ENCODE data around the gene CAMSAP2. TPM values are rescaled to one million over a fixed set of nuclear protein-coding genes. Genes with fewer than 3 reads are reported as not detected.

The CAMSAP2 gene
- total RNA-seq, 1 donor from 2014 or later, result 43.9 TPM

DNA sequence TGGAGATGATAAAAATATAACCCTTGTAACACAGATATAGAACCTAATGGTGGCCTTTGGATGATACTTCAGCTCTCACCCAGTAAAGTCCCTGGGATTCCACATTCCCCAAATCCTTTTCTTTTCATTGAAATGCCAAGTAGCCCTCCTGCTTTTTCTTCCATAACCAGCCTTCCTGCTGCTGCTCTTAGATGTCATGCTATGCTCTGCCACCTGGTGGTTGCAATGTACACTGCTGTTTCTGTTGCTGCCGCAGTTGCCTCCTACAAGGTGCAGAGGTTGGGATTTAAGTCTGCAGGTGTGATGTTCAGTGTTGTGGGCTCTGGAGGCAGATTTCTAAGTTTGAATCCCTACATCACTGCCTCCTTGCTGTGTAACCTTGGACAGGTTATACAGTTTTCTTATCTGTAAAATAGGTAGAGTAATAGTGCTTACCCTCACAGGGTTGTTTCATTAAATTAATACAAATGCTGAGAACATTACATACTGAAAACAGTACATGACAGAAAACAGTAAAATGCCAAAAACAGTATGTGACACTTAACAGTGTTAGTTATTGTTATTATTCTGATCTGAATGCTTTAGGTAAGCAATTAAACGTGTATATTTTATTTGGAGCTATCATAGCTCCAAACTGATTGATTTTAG, 64.3 kb downstream of the CAMSAP2 start:
- peak overlapping the region; percentile 13 for H3K27ac Mint-ChIP-seq
- Histone ChIP-seq H3K27ac (no peak overlapping the region), H3F3A (ENCODE audit: low read depth) (peaks cover 17% of the 10 kb centered on the region), H3K9me3 (ENCODE audit: low read depth) (no peaks in the 10 kb centered on the region), H3K4me1 (peaks cover 19% of the 10 kb centered on the region), H3K4me3 (no peak overlapping the region), H4K20me1 (ENCODE audit: low read depth) (peaks cover 8% of the 10 kb centered on the region), H3K9ac (no peak overlapping the region), H2AFZ (replicated peaks) (no peak overlapping the region), H3K27me3 (no peaks in the 10 kb centered on the region), H3K36me3 (peaks cover 6% of the 10 kb centered on the region), H3K4me2 (peak overlapping the region; percentile 48), H3K79me2 (ENCODE audit: low read depth) (peaks cover 72% of the 10 kb centered on the region)
- peaks cover 31% of the 10 kb centered on the region for H3K36me3 Mint-ChIP-seq
- no peak overlapping the region for H3K4me3 Mint-ChIP-seq
- H3K27me3 Mint-ChIP-seq (ENCODE audit: insufficient read depth, low read depth), result no peaks in the 10 kb centered on the region
- H3K9me3 Mint-ChIP-seq, result peaks cover 15% of the 10 kb centered on the region
- DNase-seq (ENCODE audit: low spot score), result peak; percentile 93
- H3K4me1 Mint-ChIP-seq, result peaks cover 7% of the 10 kb centered on the region
- TF ChIP-seq, protein P1, sequence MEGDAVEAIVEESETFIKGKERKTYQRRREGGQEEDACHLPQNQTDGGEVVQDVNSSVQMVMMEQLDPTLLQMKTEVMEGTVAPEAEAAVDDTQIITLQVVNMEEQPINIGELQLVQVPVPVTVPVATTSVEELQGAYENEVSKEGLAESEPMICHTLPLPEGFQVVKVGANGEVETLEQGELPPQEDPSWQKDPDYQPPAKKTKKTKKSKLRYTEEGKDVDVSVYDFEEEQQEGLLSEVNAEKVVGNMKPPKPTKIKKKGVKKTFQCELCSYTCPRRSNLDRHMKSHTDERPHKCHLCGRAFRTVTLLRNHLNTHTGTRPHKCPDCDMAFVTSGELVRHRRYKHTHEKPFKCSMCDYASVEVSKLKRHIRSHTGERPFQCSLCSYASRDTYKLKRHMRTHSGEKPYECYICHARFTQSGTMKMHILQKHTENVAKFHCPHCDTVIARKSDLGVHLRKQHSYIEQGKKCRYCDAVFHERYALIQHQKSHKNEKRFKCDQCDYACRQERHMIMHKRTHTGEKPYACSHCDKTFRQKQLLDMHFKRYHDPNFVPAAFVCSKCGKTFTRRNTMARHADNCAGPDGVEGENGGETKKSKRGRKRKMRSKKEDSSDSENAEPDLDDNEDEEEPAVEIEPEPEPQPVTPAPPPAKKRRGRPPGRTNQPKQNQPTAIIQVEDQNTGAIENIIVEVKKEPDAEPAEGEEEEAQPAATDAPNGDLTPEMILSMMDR (IDR thresholded peaks at IDR 0.05), result peak; percentile 99
- no peak for TF ChIP-seq EZH2phosphoT487 (IDR thresholded peaks at IDR 0.05)

DNA sequence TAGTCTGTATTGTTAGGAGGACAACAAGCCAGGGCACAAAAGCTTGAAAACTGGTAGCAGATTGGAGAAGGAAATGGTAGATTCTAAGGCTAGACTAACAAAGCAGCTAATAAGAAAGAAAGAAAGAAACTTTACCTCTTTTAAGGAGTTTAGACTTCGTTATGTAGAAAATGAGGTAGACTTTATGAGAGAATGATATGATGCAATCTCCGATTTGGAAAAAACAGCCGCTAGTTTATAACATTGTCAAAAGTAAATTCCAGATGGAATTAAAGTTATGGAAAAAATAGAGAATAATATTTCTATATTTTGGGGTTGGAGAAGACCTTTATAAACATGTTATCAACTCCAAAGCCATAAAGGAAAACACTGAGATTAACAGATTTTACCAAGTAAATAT, 67.0 kb downstream of the CAMSAP2 start:
- no peak overlapping the region for H2AFZ ChIP-seq (replicated peaks)
- H4K20me1 ChIP-seq (ENCODE audit: low read depth), result peaks cover 8% of the 10 kb centered on the region
- peaks cover 6% of the 10 kb centered on the region for H3K36me3 ChIP-seq
- no peak for DNase-seq (ENCODE audit: low spot score)
- H3K4me3 ChIP-seq, result no peak overlapping the region
- Mint-ChIP-seq H3K27me3 (ENCODE audit: insufficient read depth, low read depth) (no peaks in the 10 kb centered on the region), H3K36me3 (peaks cover 31% of the 10 kb centered on the region), H3K27ac (no peak overlapping the region), H3K9me3 (peaks cover 3% of the 10 kb centered on the region), H3K4me3 (no peak overlapping the region), H3K4me1 (peaks cover 7% of the 10 kb centered on the region)
- peak overlapping the region; percentile 47 for H3K27ac ChIP-seq
- H3K27me3 ChIP-seq, result no peaks in the 10 kb centered on the region
- peaks cover 54% of the 10 kb centered on the region for H3K79me2 ChIP-seq (ENCODE audit: low read depth)
- no peak overlapping the region for H3K9ac ChIP-seq
- H3F3A ChIP-seq (ENCODE audit: low read depth), result peaks cover 11% of the 10 kb centered on the region
- peaks cover 19% of the 10 kb centered on the region for H3K4me1 ChIP-seq
- H3K9me3 ChIP-seq (ENCODE audit: low read depth), result no peaks in the 10 kb centered on the region
- H3K4me2 ChIP-seq, result no peak overlapping the region
- no peak for TF ChIP-seq EZH2 (IDR thresholded peaks at IDR 0.05)
- TF ChIP-seq EZH2phosphoT487 (IDR thresholded peaks at IDR 0.05), result no peak
- TF ChIP-seq, protein P1 (IDR thresholded peaks at IDR 0.05), result no peak

DNA sequence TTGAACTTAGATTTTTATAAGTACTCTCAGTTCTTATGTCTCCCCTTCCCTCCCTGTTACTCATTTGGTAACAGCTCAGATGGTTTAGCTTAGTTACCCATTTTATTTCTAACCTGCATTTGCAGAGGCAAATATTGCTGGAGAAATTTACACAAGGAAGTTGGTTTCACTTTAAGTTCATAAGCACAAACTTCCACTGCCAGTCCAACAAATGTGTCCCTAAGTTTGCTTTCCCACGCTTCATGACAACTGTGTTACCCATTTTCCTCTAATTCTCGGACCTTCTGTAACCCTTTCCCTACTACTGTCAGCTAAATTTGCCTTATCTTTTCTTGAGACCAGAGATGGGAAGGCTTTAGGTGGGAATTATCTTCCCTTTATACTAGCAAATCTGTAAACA, 70.2 kb downstream of the CAMSAP2 start:
- Histone ChIP-seq H3K27ac (no peak overlapping the region), H3K4me2 (no peak overlapping the region), H3K27me3 (no peaks in the 10 kb centered on the region), H3K4me1 (peaks cover 11% of the 10 kb centered on the region), H3K9me3 (ENCODE audit: low read depth) (no peaks in the 10 kb centered on the region), H2AFZ (replicated peaks) (no peak overlapping the region), H3K4me3 (no peak overlapping the region), H3K9ac (no peak overlapping the region), H3K79me2 (ENCODE audit: low read depth) (peaks cover 24% of the 10 kb centered on the region), H3F3A (ENCODE audit: low read depth) (peaks cover 5% of the 10 kb centered on the region), H4K20me1 (ENCODE audit: low read depth) (no peaks in the 10 kb centered on the region), H3K36me3 (peaks cover 13% of the 10 kb centered on the region)
- TF ChIP-seq EZH2phosphoT487 (IDR thresholded peaks at IDR 0.05) (no peak), EZH2 (IDR thresholded peaks at IDR 0.05) (no peak)
- TF ChIP-seq, protein P1 (IDR thresholded peaks at IDR 0.05), result no peak
- H3K27ac Mint-ChIP-seq, result no peak overlapping the region
- H3K9me3 Mint-ChIP-seq, result no peaks in the 10 kb centered on the region
- H3K4me1 Mint-ChIP-seq, result no peaks in the 10 kb centered on the region
- no peaks in the 10 kb centered on the region for H3K27me3 Mint-ChIP-seq (ENCODE audit: insufficient read depth, low read depth)
- H3K4me3 Mint-ChIP-seq, result no peak overlapping the region
- H3K36me3 Mint-ChIP-seq, result peaks cover 36% of the 10 kb centered on the region
- no peak for DNase-seq (ENCODE audit: low spot score)

Data from neural progenitor cell (in vitro differentiated cells).